Activated effector memory CD4-positive, alpha-beta T cell treated with anti-CD3 and anti-CD28 coated beads, Interleukin-2, amount 50 U/mL, for 16 hours (primary cell): ENCODE results near the gene CIBAR2.

Experiments used
- DNase-seq: peaks from one replicate; pipeline ENCODE4 v3.0.0-alpha.2; 2020

CIBAR2 gene

GRCh38 chr16:85112364-85112763 lies at the start of gene CIBAR2:
TSS of gene CIBAR2 (minus strand) at chr16:85112472. CDS start at chr16:85112352, 120 bp downstream.
- DNase-seq = no peak

GRCh38 chr16:85159179-85159980 lies 47.1 kb upstream of the CIBAR2 start:
- DNase-seq = no peak

- no peak for DNase-seq
These were observed 46.5 kb upstream of the CIBAR2 start for GRCh38 chr16:85158743-85159178.

- no peak for DNase-seq
These were observed 45.8 kb upstream of the CIBAR2 start for GRCh38 chr16:85157813-85158742.

GRCh38 chr16:85157372-85157771 lies 45.1 kb upstream of the CIBAR2 start:
- DNase-seq = no peak

GRCh38 chr16:85156869-85157268 lies 44.6 kb upstream of the CIBAR2 start:
- DNase-seq = no peak

- DNase-seq = no peak
These were observed 44.2 kb upstream of the CIBAR2 start for GRCh38 chr16:85156440-85156839.

GRCh38 chr16:85153656-85154091 lies 41.4 kb upstream of the CIBAR2 start:
- no peak for DNase-seq

GRCh38 chr16:85153046-85153445 lies 40.8 kb upstream of the CIBAR2 start:
- no peak for DNase-seq

GRCh38 chr16:85152414-85153030 lies 40.2 kb upstream of the CIBAR2 start:
- no peak for DNase-seq

- DNase-seq = no peak
These were observed 39.5 kb upstream of the CIBAR2 start for GRCh38 chr16:85151603-85152413.

- no peak for DNase-seq
These were observed 38.9 kb upstream of the CIBAR2 start for GRCh38 chr16:85151079-85151602.

- no peak for DNase-seq
These were observed 38.2 kb upstream of the CIBAR2 start for GRCh38 chr16:85150331-85150940.

GRCh38 chr16:85149776-85150175 lies 37.5 kb upstream of the CIBAR2 start:
- no peak for DNase-seq

- no peak for DNase-seq
These were observed 36.7 kb upstream of the CIBAR2 start for GRCh38 chr16:85148931-85149330.

- DNase-seq = no peak
These were observed 34.8 kb upstream of the CIBAR2 start for GRCh38 chr16:85146922-85147651.

GRCh38 chr16:85146532-85146797 lies 34.2 kb upstream of the CIBAR2 start:
- DNase-seq = no peak

- DNase-seq = no peak
These were observed 33.7 kb upstream of the CIBAR2 start for GRCh38 chr16:85145734-85146531.

- no peak for DNase-seq
These were observed 32.9 kb upstream of the CIBAR2 start for GRCh38 chr16:85145188-85145587.
